T-helper 2 cell (primary cell): ENCODE results near the gene KNSTRN.
A peak's percentile ranks its signal among the peaks of the same experiment; 100 is the strongest.

Experiments
- DNase-seq, 5 experiments: peaks; one replicate each; pipeline versions ENCODE4 v3.0.0 to v3.0.0-alpha.2; 2012 to 2022
- total RNA-seq, 2 donors: gene quantifications; one replicate each; lab custom pipeline; 2026; lab: John Stamatoyannopoulos, UW

The KNSTRN gene
- total RNA-seq: 2.5 to 5.5 reads per million in 2 donors

- DNase-seq: peak; percentile 67 to 96 (median 88)
Observed at GRCh38 chr15:40382580-40383456, at the start of gene KNSTRN. TSS of gene KNSTRN (plus strand) at chr15:40382721. CDS start at chr15:40382836, 115 bp downstream.

- peak in 1 of 5 experiments; percentile 22 for DNase-seq
Observed at GRCh38 chr15:40333922-40334492, 48.5 kb upstream of the KNSTRN start.

- DNase-seq: no peak
Observed at GRCh38 chr15:40334541-40334940, 48.0 kb upstream of the KNSTRN start.

- no peak for DNase-seq
Observed at GRCh38 chr15:40334941-40335795, 47.4 kb upstream of the KNSTRN start.

GRCh38 chr15:40335938-40336743 is 46.4 kb upstream of the KNSTRN start:
- no peak for DNase-seq

- DNase-seq: no peak
Observed at GRCh38 chr15:40336744-40337122, 45.8 kb upstream of the KNSTRN start.

GRCh38 chr15:40337597-40337996 is 44.9 kb upstream of the KNSTRN start:
- no peak for DNase-seq

GRCh38 chr15:40338041-40338657 is 44.4 kb upstream of the KNSTRN start:
- DNase-seq: peak; percentile 41 to 82 (median 70)

- DNase-seq: no peak
Observed at GRCh38 chr15:40338921-40339620, 43.5 kb upstream of the KNSTRN start.

- no peak for DNase-seq
Observed at GRCh38 chr15:40339621-40339945, 42.9 kb upstream of the KNSTRN start.

- no peak for DNase-seq
Observed at GRCh38 chr15:40340038-40340739, 42.3 kb upstream of the KNSTRN start.

- no peak for DNase-seq
Observed at GRCh38 chr15:40340740-40341400, 41.7 kb upstream of the KNSTRN start, which contains the start of gene CCDC9B. TSS of gene CCDC9B (minus strand) at chr15:40340939. CDS start at chr15:40340819, 120 bp downstream.

GRCh38 chr15:40342416-40343320 is 39.9 kb upstream of the KNSTRN start:
- no peak for DNase-seq

- DNase-seq: no peak
Observed at GRCh38 chr15:40343512-40343911, 39.0 kb upstream of the KNSTRN start.

GRCh38 chr15:40344217-40344616 is 38.3 kb upstream of the KNSTRN start:
- no peak for DNase-seq

GRCh38 chr15:40344631-40345120 is 37.8 kb upstream of the KNSTRN start:
- peak in 4 of 5 experiments; percentile 48 to 74 (median 55) for DNase-seq

- no peak for DNase-seq
Observed at GRCh38 chr15:40345225-40345866, 37.2 kb upstream of the KNSTRN start.
